GM10847 (cell line): ENCODE results near the gene MAPK6.

Experiments used
- POLR2A ChIP-seq: IDR thresholded peaks from 2 replicates; pipeline ENCODE4 v1.6.1; 2011; ENCODE audit not compliant: insufficient read length; ENCODE audit errors: extremely low read depth

MAPK6 gene

DNA sequence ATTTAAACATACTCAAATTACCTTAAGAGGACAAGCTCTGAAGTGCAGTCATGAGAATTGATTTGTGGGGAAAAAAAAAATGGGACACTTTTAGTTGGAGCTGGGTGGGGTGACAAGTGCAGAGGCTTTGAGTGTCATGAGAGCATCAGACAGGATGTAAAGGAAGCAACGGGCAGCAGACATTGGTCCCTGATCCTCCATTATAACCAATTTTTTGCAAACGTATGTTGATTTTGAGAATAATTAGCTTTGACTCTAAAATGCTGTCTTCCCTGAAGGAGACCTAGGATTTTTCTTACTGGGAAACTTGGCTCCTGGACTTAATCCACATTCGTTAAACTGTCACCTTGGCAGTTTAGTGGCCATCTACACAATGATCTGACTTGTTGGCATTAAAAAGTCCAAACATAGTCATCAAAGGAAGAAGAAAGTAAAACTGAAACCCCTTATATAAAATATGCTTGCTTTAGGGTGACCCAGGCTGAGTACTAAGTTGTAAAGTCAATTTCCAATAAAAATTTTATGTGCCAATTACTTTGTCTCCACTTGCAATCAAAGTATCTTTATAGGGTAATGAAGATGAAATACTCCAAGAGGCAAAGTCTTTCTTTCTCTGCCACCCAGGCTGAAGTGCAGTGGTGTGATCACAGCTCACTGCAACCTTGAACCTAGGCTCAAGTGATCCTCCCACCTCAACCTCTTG is 48.0 kb downstream of the MAPK6 start:
- no peak for TF ChIP-seq POLR2A

DNA sequence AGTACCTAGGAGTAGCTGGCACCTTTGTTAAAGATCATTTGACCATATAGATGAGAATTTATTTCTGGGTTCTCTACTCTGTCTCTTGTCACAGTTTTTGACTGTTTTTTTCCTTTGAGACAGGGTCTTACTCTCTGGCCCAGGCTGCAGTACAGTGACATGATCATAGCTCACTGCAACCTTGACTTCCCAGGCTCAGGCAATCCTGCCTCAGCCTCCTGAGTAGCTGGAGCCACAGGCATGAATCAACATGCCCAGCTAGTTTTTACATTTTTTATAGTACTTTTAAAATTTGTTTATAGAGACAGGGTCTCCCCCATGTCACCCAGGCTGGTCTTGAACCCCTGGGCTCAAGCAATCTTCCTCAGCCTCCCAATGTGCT is 48.5 kb downstream of the MAPK6 start:
- no peak for TF ChIP-seq POLR2A

DNA sequence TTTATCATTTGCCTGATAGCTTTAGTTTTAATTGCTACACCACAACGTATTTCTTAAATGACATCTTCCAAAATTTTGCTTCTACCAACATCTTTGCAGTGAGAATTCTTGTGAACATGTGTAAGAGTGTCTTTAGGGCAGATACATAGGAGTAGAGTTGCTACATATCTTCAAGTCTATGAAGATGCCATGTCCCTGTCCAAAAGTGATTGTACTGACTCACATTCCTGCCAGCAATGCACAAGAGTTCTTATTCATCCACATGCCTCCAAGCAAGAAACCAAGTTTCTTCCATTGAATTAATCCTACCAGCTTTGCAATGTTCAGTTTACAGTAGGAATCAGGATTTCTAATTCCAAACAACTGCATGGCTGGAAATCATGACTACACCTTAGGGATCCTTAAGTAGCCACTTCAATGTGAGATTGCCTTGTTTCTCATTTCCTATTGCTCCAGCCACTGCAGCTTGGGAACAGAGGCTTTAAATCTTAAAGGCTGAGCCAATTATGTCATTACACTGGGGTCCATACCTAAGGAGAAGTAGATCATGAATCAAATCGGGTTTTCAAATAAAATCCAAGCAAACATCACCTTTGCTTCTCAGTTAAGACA is 49.1 kb downstream of the MAPK6 start:
- TF ChIP-seq POLR2A = no peak

DNA sequence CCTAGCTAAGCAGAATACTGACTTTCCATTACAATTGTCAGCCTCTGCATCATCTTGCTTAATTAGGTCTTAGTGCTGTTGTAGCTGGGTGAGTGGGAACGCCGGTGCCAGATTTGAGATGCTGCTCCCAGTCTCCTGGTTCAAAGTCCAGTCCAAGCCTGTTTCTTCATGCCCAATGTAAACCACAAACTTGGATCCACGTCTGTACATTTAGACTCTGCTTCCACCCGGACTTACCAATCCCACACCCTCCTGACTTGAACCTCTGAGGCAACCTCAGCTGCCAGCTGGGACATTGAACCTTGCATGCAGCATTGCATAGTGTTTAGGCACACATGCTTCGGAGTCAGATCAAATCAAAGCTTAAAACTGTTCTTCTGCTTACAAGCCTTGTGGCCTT is 50.5 kb downstream of the MAPK6 start:
- no peak for TF ChIP-seq POLR2A

DNA sequence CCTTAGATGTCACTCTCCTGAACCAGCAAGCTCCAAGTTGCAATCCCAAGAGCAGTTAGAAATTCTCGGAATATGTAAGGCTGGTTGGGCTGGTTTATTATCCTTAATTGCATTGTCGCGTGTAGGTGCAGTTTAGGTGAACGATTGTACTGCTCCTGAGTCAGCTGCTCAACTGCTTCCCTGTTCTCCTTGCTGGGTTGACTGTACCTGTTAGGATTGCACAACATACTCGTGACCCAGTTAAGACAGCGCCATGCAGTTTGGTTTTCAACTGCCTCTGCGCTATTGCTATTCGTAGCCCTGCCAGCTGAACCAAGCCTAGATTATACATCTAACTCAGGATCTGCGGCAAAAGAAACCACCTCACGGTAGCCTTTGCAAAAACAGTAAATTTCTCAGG is 52.6 kb downstream of the MAPK6 start:
- TF ChIP-seq POLR2A = no peak

DNA sequence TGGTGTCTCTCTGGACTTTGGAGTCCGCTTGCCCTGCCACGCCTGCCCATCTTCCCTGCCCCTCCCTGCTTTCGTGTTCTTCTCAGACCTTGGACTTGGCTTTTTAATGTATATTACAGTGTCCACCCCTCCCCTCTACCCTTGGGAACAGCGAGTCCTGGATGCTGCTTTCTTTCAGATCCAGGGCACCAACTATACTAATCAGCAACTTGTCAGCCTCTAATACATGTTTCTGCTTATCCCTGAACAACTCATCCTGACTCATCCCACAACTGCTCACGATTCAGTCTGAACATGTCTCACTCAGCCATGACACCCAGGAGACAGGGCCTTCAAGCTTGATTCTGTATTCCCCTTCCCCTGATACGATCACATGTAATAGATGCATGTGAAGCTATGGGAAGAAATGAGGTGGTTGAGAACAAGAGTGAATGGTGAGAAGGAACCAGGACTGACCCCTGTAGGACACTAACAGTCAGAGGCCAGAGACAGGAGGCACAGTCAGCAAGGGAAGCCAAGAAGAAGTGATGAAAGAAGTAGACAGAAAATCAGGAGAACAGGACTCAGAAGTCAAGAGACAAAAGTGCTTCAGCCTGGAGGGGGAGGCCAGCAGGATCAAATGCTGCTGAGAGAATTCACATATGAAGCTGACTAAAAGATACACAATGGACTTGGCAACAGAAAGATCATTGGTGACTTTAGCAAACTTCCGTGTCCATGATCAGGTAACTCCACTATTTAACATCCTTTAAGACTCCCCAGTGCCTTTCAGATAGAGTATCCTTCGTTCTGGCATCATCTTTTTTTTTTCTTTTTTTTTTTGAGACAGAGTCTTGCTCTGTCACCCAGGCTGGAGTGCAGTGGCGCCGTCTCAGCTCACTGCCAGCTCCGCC is 58.1 kb downstream of the MAPK6 start:
- TF ChIP-seq POLR2A = no peak

DNA sequence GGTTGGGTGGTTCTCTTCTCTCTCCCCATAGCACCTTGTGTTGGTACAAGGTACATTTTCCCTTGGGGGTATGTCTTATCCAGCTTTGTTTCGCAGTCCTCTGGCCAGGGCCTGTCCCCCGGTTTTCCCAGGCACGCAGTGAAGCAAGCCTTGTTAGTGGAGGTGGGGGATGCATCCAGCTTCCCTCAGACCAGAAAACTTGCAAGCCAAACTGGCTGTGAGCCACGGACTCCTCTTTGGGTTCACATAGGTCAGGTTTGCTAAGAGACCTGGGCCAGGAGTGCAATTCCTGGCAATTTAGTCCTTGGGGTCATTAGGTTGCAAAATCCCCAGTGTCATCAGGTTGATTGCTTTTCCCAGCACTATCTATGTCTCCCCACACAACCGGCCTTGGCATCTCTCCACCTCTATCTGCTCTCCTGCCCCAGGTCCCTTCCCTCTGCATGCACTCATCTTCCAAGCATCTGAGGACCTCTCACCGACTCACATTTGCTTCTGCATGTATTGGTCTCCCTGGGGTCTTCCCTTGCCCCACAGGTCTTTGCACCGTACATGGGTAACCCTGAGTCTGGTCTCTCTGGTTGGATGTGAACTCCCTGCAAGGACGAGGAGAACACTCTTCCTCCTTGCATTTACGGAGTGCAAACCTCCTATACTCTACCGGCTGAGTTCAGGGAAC is 59.3 kb downstream of the MAPK6 start:
- no peak for TF ChIP-seq POLR2A

DNA sequence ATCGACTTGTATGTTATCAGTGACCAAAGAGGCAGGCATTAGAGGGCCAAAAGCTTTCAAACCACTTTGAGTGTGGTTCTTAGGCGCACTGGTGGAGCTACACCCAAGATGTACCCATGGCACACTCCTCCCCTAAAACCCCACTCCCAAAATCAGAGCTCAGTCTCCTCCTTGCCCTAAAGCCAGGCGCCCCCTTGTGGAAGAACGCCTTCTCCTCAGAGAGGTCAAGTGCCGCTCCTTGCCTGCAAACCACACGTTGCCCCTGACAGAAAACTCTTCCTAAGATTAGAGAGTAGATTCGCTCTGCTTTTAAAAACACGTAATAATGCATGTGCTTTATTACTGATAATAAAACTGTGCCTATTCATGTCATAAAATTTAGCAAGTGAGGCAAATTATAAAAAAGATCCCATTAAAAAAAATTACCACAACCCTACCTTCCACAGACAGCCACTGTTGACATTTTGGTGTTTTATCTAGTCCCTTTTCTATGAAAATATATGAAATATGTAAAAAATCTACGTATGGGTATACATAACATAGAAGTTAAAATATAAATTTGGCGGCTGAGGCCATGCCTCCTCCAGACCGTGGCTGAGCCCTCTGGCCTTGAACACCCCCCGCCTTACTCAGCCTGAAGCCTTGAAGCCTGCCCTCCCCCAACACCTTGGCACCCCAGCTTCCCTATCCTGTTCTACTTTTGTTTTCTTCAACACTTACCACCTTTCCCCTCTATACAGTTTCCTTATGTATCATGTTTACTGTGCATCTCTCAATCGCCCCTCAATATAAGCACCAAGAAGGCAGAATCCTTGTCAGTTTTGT is 60.1 kb downstream of the MAPK6 start:
- TF ChIP-seq POLR2A = no peak

DNA sequence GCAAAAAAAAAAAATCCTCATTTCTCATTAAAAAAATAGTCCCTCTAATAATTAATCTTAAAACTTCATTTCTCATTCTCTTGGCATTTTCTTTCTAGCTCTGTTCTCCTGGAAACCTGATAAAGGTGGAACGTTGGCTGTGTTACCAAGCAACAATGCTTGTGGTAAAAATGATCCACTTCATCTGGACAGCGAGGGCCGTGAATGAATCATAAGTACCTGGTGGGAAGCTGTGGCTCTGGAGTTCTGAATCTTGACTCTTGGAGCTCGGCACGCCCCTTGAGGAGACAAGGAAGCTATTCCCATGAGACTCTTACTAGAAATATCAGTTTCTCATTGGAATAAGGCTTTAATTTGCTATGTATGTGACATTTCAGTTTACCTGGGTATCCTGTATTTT is 61.0 kb downstream of the MAPK6 start:
- no peak for TF ChIP-seq POLR2A

DNA sequence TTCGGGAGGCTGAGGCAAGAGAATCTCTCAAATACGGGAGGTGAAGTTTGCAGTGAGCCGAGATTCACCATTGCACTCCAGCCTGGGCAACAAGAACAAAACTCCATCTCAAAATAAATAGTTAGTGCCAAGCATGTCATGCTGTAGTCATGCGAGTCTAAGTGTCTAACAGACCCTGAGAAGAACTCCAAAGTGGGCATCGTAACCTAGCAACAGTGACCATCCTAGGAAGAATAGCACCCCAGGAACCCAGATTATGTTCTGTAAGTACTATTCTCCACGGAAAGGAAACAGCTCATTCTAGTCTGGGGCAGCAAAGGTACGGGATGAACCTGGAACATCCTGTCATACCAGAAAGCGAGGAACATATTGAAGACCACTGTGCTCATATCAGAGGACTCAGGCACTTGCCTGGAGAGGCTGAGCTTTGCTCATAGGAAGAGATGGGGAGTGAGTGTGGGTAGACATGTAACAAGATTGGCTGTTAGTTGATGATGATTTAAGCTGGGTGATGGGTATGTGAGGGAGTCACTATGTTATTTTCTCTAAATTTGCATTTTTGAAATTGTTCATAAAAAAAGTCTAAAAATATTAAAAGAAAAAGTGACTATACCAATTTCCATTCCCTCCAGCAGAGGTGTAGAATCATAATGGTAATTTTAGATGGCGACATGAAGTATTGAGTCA is 61.8 kb downstream of the MAPK6 start:
- no peak for TF ChIP-seq POLR2A

DNA sequence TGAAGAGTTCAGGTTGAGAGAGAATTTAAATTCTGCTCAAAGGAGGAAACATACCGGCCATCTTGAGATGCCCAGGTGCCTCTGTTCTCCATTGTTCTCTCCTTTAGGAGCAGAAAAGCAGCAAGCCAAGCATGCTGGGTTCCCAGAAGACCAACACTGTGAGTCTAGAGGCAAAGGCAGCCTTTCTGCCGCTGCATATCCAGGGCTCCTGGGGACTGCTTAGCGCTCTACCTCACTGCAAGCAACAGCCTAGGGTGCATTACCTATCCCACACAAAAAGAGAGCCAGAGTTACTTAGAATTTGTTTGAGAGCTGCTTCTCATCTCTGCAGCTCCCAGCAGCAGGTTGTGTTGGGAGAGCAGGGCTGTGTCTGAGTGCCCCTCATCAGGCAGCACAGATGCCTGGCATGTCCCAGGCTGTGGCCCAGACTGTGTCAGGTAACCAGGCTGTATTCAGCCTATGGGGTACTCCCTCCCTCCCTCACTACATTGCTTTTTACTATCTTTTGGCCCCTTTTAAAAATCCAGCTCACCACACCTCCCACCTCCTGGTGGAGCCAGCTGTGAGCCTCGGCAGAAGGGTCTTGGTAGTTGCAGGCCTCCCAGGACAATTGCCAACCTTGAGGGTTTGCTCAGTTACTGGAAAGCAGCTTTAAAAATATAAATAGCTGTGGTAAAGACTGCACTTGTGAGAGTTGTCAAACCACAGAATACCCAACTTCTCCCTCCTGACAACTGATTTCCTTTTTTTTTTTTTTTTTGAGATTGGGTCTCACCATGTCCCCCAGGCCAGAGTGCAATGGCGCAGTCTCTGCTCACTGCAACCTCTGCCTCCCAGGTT is 63.4 kb downstream of the MAPK6 start:
- no peak for TF ChIP-seq POLR2A

DNA sequence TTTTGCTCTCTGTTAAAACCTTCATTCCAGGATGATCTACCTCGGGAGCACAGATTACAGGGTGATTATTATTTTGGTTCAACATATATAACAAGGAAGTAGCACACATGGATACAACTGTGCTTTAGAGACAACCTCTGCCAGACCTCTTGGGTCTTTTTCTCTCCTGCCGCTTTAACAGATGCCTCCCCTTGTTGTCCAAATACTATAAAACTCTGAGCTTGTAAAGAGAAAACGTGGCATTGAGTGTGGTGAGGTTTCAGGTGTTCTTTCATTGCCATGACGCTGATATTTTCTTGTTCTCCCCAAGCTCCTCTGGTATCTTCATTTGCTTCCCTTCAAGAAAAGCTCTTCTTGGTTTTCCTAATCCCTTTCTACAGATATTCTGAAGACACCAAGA is 64.6 kb downstream of the MAPK6 start:
- TF ChIP-seq POLR2A = no peak

DNA sequence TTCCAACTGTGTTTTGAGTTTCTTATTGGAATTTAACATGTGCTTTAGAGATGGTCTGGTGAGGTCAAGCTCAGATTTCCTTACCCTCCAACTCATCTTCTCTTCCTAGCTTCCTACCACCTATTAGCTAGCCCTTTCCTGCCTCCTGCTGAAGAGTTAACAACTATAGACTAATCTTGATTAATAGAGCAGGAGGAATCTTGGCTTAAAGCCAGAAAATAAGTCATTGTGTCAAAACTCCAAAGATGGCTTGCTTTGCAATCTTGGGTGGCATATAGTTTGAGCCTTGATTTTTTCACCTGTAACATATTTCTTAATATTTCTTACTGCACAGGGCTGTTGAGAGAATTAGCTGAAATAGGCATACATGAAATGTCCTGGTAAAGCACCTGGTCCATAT is 66.3 kb downstream of the MAPK6 start:
- no peak for TF ChIP-seq POLR2A

DNA sequence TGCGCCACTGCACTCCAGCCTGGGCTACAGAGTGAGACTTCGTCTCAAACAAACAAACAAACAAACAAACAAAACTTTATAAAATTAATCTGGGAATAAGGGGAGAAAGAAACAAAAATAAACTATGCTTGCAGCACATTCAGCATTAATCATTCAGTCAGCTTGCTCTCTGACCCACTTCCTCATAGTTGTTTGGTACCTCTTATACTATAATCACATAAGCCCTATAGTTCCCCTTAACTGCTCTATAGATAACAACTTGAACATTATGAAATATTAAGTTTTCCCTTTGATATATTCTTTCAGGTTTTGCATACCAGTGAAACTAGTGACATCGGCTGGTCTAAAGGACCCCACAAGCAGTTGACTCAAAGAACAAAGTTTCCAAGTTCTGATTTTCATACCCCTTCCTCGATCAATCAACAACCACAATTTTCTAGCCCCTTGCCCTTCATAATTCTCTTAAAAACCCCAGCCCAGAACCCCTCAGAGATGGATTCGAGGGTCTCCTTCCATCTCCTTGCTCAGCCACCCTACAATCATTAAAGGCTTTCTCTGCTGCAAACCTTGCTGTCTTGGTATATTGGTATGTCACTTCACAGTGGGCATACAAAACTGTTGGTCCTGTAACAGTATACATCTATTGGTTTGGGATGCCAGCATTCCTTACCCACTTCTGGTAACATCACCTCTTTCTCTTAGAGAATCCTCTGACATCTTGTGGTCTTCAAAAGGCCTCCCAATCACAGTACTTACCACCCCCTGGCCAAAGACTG is 67.2 kb downstream of the MAPK6 start:
- no peak for TF ChIP-seq POLR2A
